Gastrocnemius medialis (tissue), 4 donors: ENCODE data around the gene LSAMP. TPM values are rescaled to one million over a fixed set of nuclear protein-coding genes. Genes with fewer than 3 reads are reported as not detected.
A peak's percentile ranks its signal among the peaks of the same experiment; 100 is the strongest.
"Not testable (repeated sequence)": the region's sequence is repeated elsewhere in the genome, so short reads cannot be mapped to it uniquely, and the experiment has no call there.

Experiments used
- ATAC-seq, 2 donors: fragments of 150-250 bp; one replicate each; pipeline ENCODE4 v1.9.1; 2016
- DNase-seq, 2 donors: peaks; one replicate each; pipeline ENCODE4 v3.0.0-alpha.2; 2019
- H3K27ac ChIP-seq, 4 donors: fragments of 200-600 bp; sonication (generic); 1 replicate in 1 of 4; 2 replicates in 3 of 4; pipeline ENCODE4 v1.5.1; 2016 to 2018; ENCODE audit warnings: mild to moderate bottlenecking in 2 of 4, moderate library complexity in 1 of 4
- H3K27me3 ChIP-seq, 3 donors: fragments of 200-600 bp; sonication (generic) in 2 of 3; 1 replicate in 1 of 3; 2 replicates in 2 of 3; pipeline versions ENCODE4 v1.5.1 to v1.6.0; 2016 to 2019; ENCODE audit warnings: mild to moderate bottlenecking in 1 of 3, moderate library complexity in 1 of 3
- H3K36me3 ChIP-seq, 2 donors: fragments of 200-600 bp; sonication (generic) in 1 of 2; one replicate each; pipeline ENCODE4 v1.5.1; 2017 to 2018
- H3K4me1 ChIP-seq, 2 donors: fragments of 200-600 bp; sonication (generic) in 1 of 2; one replicate each; pipeline ENCODE4 v1.5.1; 2016 to 2017; ENCODE audit warnings: mild to moderate bottlenecking in 2 of 2
- H3K4me3 ChIP-seq, 4 donors: fragments of 200-600 bp; sonication (generic) in 3 of 4; 1 replicate in 1 of 4; 2 replicates in 3 of 4; pipeline ENCODE4 v1.5.1; 2016 to 2019; ENCODE audit warnings: mild to moderate bottlenecking in 2 of 4
- H3K9me3 ChIP-seq, 3 donors: fragments of 200-600 bp; sonication (generic) in 2 of 3; 1 replicate in 1 of 3; 2 replicates in 2 of 3; pipeline ENCODE4 v1.5.1; 2016 to 2019
- CTCF ChIP-seq, 5 experiments: fragments of 450-650 bp in 3 of 5; fragments of 200-600 bp in 2 of 5; sonication (generic) in 2 of 5; IDR thresholded peaks in 4 of 5; conservative IDR thresholded peaks in 1 of 5; 1 replicate in 4 of 5; 2 replicates in 1 of 5; pipeline ENCODE4 v1.5.1; 2016 to 2019; ENCODE audit warnings: antibody characterized with exemption in 5 of 5, mild to moderate bottlenecking in 3 of 5, moderate library complexity in 3 of 5
- POLR2A ChIP-seq, 2 donors: fragments of 450-650 bp; IDR thresholded peaks; one replicate each; pipeline ENCODE4 v1.6.1; 2017; ENCODE audit warnings: antibody characterized with exemption in 2 of 2, mild to moderate bottlenecking in 2 of 2, moderate library complexity in 2 of 2
- in situ Hi-C, 4 donors: fragments of 200-750 bp; cut with MboI; loops; one replicate each; pipeline versions ENCODE4 v1.15.0 to v1.8.0; 2017; ENCODE audit warnings: low sequenced_read_pairs in 4 of 4
- intact Hi-C: fragments of 100-400 bp; cut with DNase I; formaldehyde crosslinking; loops from one replicate; pipeline ENCODE4 v1.15.1; 2023; ENCODE audit warnings: low total_unique reads
- total RNA-seq, 4 donors: library from RNA; depleted of rRNA; stranded (reverse); fragments of >200 nt; gene quantifications; one replicate each; pipeline versions ENCODE4 v1.1.0 to v1.2.3, GENCODE V29; 2016

LSAMP gene
- total RNA-seq, 4 donors from 2014 or later = 0.07 to 0.10 TPM; not detected in 2

- in situ Hi-C loops = no loop called here
- Histone ChIP-seq H3K9me3 (no peaks in the 10 kb centered on the region), H3K27me3 (no peaks in the 10 kb centered on the region), H3K36me3 (no peaks in the 10 kb centered on the region), H3K4me1 (no peaks in the 10 kb centered on the region), H3K27ac (no peak overlapping the region), H3K4me3 (no peak overlapping the region)
- intact Hi-C loops = no loop called here
- DNase-seq = no peak
- no peak for ATAC-seq
- TF ChIP-seq POLR2A (IDR thresholded peaks at IDR 0.05) = no peak
- no peak for TF ChIP-seq CTCF (IDR thresholded peaks at IDR 0.05 in 4 of 5, conservative IDR thresholded peaks at IDR 0.05 in 1 of 5)
Measured at GRCh38 chr3:115800489-115801075, 644.7 kb downstream of the LSAMP start.

DNA sequence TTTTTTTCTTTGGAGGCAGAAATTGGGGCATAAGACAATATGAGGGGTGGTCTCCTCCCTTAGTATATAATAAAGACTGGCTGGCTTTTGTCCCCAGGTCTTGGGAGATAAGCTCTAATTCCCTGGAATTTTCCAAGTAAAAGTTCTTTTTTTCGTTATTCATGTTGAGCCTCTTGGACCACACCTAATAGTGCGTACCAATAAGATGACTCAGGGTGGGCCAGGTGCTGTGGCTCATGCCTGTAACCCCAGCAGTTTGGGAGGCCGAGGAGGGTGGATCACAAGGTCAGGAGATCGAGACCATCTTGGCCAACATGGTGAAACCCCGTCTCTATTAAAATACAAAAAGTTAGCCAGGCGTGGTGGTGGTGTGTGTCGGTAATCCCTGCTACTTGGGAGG, 645.2 kb downstream of the LSAMP start:
- intact Hi-C loops, in situ Hi-C loops, ATAC-seq: not testable (repeated sequence)

GRCh38 chr3:115792206-115792955, 652.9 kb downstream of the LSAMP start:
- ATAC-seq (no peak), DNase-seq (no peak)
- Histone ChIP-seq H3K9me3 (no peaks in the 10 kb centered on the region), H3K27ac (no peak overlapping the region), H3K4me1 (no peaks in the 10 kb centered on the region), H3K36me3 (no peaks in the 10 kb centered on the region), H3K27me3 (no peaks in the 10 kb centered on the region), H3K4me3 (no peak overlapping the region)
- TF ChIP-seq CTCF (IDR thresholded peaks at IDR 0.05 in 4 of 5, conservative IDR thresholded peaks at IDR 0.05 in 1 of 5) = no peak
- no peak for TF ChIP-seq POLR2A (IDR thresholded peaks at IDR 0.05)
- in situ Hi-C loops (no loop called here), intact Hi-C loops (no loop called here)

More for the DNA sequence above, 645.2 kb downstream of the LSAMP start:
- not testable (repeated sequence) for H3K27ac ChIP-seq, DNase-seq, H3K36me3 ChIP-seq, H3K27me3 ChIP-seq, H3K9me3 ChIP-seq, H3K4me1 ChIP-seq, H3K4me3 ChIP-seq

DNA sequence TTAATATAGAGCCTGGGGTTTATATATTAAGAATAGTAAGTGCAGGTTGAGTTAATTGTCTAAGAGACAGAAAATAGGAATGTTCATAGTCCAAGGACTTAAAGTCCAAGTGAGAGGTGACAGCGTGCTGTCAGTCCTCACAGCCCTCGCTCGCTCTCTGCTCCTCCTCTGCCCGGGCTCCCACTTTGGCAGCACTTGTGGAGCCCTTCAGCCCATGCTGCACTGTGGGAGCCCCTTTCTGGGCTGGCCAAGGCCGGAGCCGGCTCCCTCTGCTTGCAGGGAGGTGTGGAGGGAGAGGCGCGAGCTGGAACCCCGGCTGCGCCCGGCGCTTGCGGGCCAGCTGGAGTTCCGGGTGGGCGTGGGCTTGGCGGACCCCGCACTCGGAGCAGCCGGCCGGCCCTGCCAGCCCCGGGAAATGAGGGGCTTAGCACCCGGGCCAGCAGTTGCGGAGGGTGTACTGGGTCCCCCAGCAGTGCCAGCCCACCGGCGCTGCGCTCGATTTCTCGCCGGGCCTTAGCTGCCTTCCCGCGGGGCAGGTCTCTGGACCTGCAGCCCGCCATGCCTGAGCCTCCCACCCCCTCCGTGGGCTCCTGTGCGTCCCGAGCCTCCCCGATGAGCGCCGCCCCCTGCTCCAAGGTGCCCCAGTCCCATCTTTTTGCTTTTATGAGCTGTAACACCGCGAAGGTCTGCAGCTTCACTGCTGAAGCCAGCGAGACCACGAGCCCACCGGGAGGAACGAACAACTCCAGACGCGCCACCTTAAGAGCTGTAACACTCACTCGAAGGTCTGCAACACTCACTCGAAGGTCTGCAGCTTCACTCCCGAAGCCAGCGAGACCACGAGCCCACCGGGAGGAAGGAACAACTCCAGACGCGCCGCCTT, 653.8 kb downstream of the LSAMP start:
- DNase-seq, intact Hi-C loops, ATAC-seq: not testable (repeated sequence)

GRCh38 chr3:115790759-115791158, 654.5 kb downstream of the LSAMP start:
- Histone ChIP-seq H3K4me1 (no peaks in the 10 kb centered on the region), H3K4me3 (no peak overlapping the region), H3K27me3 (no peaks in the 10 kb centered on the region), H3K36me3 (no peaks in the 10 kb centered on the region), H3K27ac (no peak overlapping the region), H3K9me3 (no peaks in the 10 kb centered on the region)
- intact Hi-C loops = no loop called here
- in situ Hi-C loops = no loop called here
- DNase-seq (no peak), ATAC-seq (peak in 1 of 2 donors; percentile 60)
- TF ChIP-seq CTCF (IDR thresholded peaks at IDR 0.05 in 4 of 5, conservative IDR thresholded peaks at IDR 0.05 in 1 of 5) (no peak), POLR2A (IDR thresholded peaks at IDR 0.05) (no peak)

More for the DNA sequence above, 653.8 kb downstream of the LSAMP start:
- H3K36me3 ChIP-seq, H3K4me1 ChIP-seq, H3K9me3 ChIP-seq, H3K27me3 ChIP-seq, in situ Hi-C loops, H3K4me3 ChIP-seq, H3K27ac ChIP-seq: not testable (repeated sequence)
